HEK293T (cell line): Measurements from ENCODE around the gene SNX1.

Experiments
- CTCF ChIA-PET: fragments of 350-600 bp; formaldehyde crosslinking; extraction: SDS; loops from one replicate; lab custom pipeline; 2021; ENCODE audit warnings: antibody characterized with exemption, inconsistent platforms; lab: Yijun Ruan, JAX
- POLR2A ChIA-PET: fragments of 350-600 bp; formaldehyde crosslinking; extraction: SDS; loops from one replicate; lab custom pipeline; 2020; ENCODE audit warnings: antibody characterized with exemption, inconsistent platforms; lab: Yijun Ruan, JAX
- DNase-seq: peaks from one replicate; pipeline ENCODE4 v3.0.0; 2012; ENCODE audit warnings: mixed read lengths; ENCODE audit errors: extremely low spot score
- ARNT ChIP-seq: fragments of 450-650 bp; IDR thresholded peaks from 2 replicates; pipeline ENCODE4 v1.6.1; 2017; ENCODE audit warnings: mild to moderate bottlenecking
- BHLHE40 ChIP-seq: fragments of 450-650 bp; IDR thresholded peaks from 2 replicates; pipeline ENCODE4 v1.6.1; 2016; ENCODE audit warnings: mild to moderate bottlenecking, moderate library complexity, borderline replicate concordance
- CTBP1 ChIP-seq: fragments of 450-650 bp; IDR thresholded peaks from 2 replicates; pipeline ENCODE4 v1.6.1; 2016; ENCODE audit warnings: borderline replicate concordance
- ELF4 ChIP-seq: fragments of 450-650 bp; IDR thresholded peaks from 2 replicates; pipeline ENCODE4 v1.6.1; 2017; ENCODE audit warnings: antibody characterized with exemption
- FOXA1 ChIP-seq: fragments of 450-650 bp; IDR thresholded peaks from 2 replicates; pipeline ENCODE4 v1.6.1; 2016; ENCODE audit warnings: mild to moderate bottlenecking
- FOXK2 ChIP-seq: fragments of 450-650 bp; IDR thresholded peaks from 2 replicates; pipeline ENCODE4 v1.6.1; 2016; ENCODE audit warnings: mild to moderate bottlenecking
- FOXM1 ChIP-seq: fragments of 450-650 bp; IDR thresholded peaks from 2 replicates; pipeline ENCODE4 v1.6.1; 2017; ENCODE audit warnings: mild to moderate bottlenecking, borderline replicate concordance
- HDGF ChIP-seq: fragments of 450-650 bp; IDR thresholded peaks from 2 replicates; pipeline ENCODE4 v1.6.1; 2017; ENCODE audit warnings: antibody characterized with exemption, borderline replicate concordance
- L3MBTL2 ChIP-seq: fragments of 450-650 bp; conservative IDR thresholded peaks from 2 replicates; pipeline ENCODE4 v1.6.1; 2016; ENCODE audit warnings: mild to moderate bottlenecking
- LEF1 ChIP-seq: fragments of 450-650 bp; IDR thresholded peaks from 2 replicates; pipeline ENCODE4 v1.6.1; 2017; ENCODE audit warnings: mild to moderate bottlenecking, borderline replicate concordance
- NFRKB ChIP-seq: fragments of 450-650 bp; IDR thresholded peaks from 2 replicates; pipeline ENCODE4 v1.6.1; 2016; ENCODE audit warnings: mild to moderate bottlenecking, moderate library complexity
- PKNOX1 ChIP-seq: fragments of 450-650 bp; IDR thresholded peaks from 2 replicates; pipeline ENCODE4 v1.6.1; 2016
- SP1 ChIP-seq: fragments of 450-650 bp; IDR thresholded peaks from 2 replicates; pipeline ENCODE4 v1.6.1; 2017
- SUZ12 ChIP-seq: fragments of 450-650 bp; IDR thresholded peaks from 2 replicates; pipeline ENCODE4 v1.6.1; 2016; ENCODE audit warnings: mild to moderate bottlenecking
- TARDBP ChIP-seq: fragments of 450-650 bp; IDR thresholded peaks from 2 replicates; pipeline ENCODE4 v1.6.1; 2016
- ZNF384 ChIP-seq: fragments of 450-650 bp; IDR thresholded peaks from 2 replicates; pipeline ENCODE4 v1.6.1; 2016

The SNX1 gene

GRCh38 chr15:64093627-64094417 lies 2.0 kb upstream of the SNX1 start, which contains the start of gene CIAO2A:
CIAO2A (minus strand) TSS chr15:64093838; CDS start chr15:64093768, 70 bp downstream.
- POLR2A ChIA-PET: interaction anchor here (0.8 to 2.2 kb wide), 13 partner anchors 10 to 905 kb away, joined by 3 to 8 read pairs (median 5); partner anchors contain the start of gene PPIB
- TF ChIP-seq PKNOX1: peak; percentile 79
- TF ChIP-seq LEF1: no peak
- TF ChIP-seq SP1: no peak
- TF ChIP-seq HDGF: no peak
- TF ChIP-seq ELF4: peak; percentile 56; the same call in 1 of the 2 replicates
- TF ChIP-seq SUZ12: peak; percentile 66; the same call in 1 of the 2 replicates
- TF ChIP-seq TARDBP: no peak
- TF ChIP-seq CTBP1: no peak
- TF ChIP-seq NFRKB: no peak
- TF ChIP-seq BHLHE40: no peak
- peak; percentile 47 for TF ChIP-seq L3MBTL2
- TF ChIP-seq FOXM1: no peak
- no peak for TF ChIP-seq FOXK2
- CTCF ChIA-PET: interaction anchor here (0.7 to 1.0 kb wide), 2 partner anchors 25 to 59 kb away, joined by 3 to 4 read pairs; no protein-coding TSS in a partner anchor
- DNase-seq: peak; percentile 79

GRCh38 chr15:64095431-64095794 lies 369 bp upstream of the SNX1 start:
- CTCF ChIA-PET: no interaction called here
- no peak for TF ChIP-seq FOXK2
- TF ChIP-seq FOXM1: no peak
- TF ChIP-seq NFRKB: no peak
- no peak for TF ChIP-seq FOXA1
- TF ChIP-seq SUZ12: no peak
- POLR2A ChIA-PET: interaction anchor here (0.8 kb wide), 1 partner anchor 59 kb away, joined by 3 read pairs; no protein-coding TSS in a partner anchor

GRCh38 chr15:64096668-64097384 lies 1.0 kb downstream of the SNX1 start:
- POLR2A ChIA-PET: interaction anchor here (1.1 to 1.3 kb wide), 2 partner anchors 15 to 67 kb away, joined by 3 read pairs; partner anchors contain the start of gene PPIB
- TF ChIP-seq PKNOX1: no peak
- TF ChIP-seq SUZ12: no peak
- no peak for TF ChIP-seq FOXK2
- no peak for TF ChIP-seq ARNT
- no peak for TF ChIP-seq HDGF
- no peak for TF ChIP-seq LEF1
- no peak for TF ChIP-seq FOXM1
- TF ChIP-seq BHLHE40: no peak
- TF ChIP-seq CTBP1: no peak
- no peak for TF ChIP-seq ELF4
- no peak for TF ChIP-seq L3MBTL2
- no peak for TF ChIP-seq SP1
- TF ChIP-seq TARDBP: no peak
- TF ChIP-seq FOXA1: no peak
- no peak for TF ChIP-seq NFRKB
- TF ChIP-seq ZNF384: no peak
- no peak for DNase-seq
- CTCF ChIA-PET: no interaction called here

More at GRCh38 chr15:64095431-64095794, 369 bp upstream of the SNX1 start:
- DNase-seq: no peak

- no peak for TF ChIP-seq BHLHE40
- TF ChIP-seq NFRKB: no peak
- TF ChIP-seq HDGF: no peak
- no peak for TF ChIP-seq FOXM1
- TF ChIP-seq L3MBTL2: no peak
- TF ChIP-seq ELF4: no peak
- no peak for TF ChIP-seq FOXA1
- no peak for TF ChIP-seq TARDBP
- no peak for TF ChIP-seq SUZ12
- TF ChIP-seq LEF1: no peak
- TF ChIP-seq CTBP1: no peak
- TF ChIP-seq ZNF384: no peak
- no peak for TF ChIP-seq ARNT
- no peak for TF ChIP-seq SP1
- TF ChIP-seq PKNOX1: no peak
- no peak for TF ChIP-seq FOXK2
- CTCF ChIA-PET: interaction anchor here (0.6 to 1.0 kb wide), 2 partner anchors 12 to 49 kb away, joined by 3 to 7 read pairs; no protein-coding TSS in a partner anchor
- no peak for DNase-seq
- POLR2A ChIA-PET: interaction anchor here (1.0 kb wide), 1 partner anchor 46 kb away, joined by 3 read pairs; no protein-coding TSS in a partner anchor
Measured at GRCh38 chr15:64099379-64099778, 3.6 kb downstream of the SNX1 start.

GRCh38 chr15:64100958-64101357 lies 5.2 kb downstream of the SNX1 start:
- no peak for TF ChIP-seq L3MBTL2
- TF ChIP-seq ZNF384: no peak
- no peak for TF ChIP-seq FOXK2
- no peak for TF ChIP-seq ARNT
- no peak for TF ChIP-seq FOXM1
- TF ChIP-seq BHLHE40: no peak
- no peak for TF ChIP-seq HDGF
- TF ChIP-seq CTBP1: no peak
- no peak for DNase-seq
- ChIA-PET POLR2A (no interaction called here), CTCF (no interaction called here)
